A549 (cell line): ENCODE data around the gene SLC1A2.

Source experiments
- CHD2 ChIP-seq: fragments of 150-350 bp; IDR thresholded peaks from 2 replicates; pipeline ENCODE4 v1.6.1; 2014; ENCODE audit warnings: low read length; ENCODE audit not compliant: partially characterized antibody
- CTCF ChIP-seq: fragments of >200 bp; sonication (Bioruptor Twin); formaldehyde crosslinking; IDR thresholded peaks from 3 replicates; pipeline ENCODE4 v1.5.1; 2016
- EP300 ChIP-seq, 2 experiments: fragments of >200 bp; sonication (Bioruptor Twin); formaldehyde crosslinking; IDR thresholded peaks; 2 replicates in 1 of 2; 3 replicates in 1 of 2; pipeline ENCODE4 v1.6.1; 2016 to 2017
- PHF8 ChIP-seq: fragments of 200-600 bp; sonication (generic); IDR thresholded peaks from 2 replicates; pipeline ENCODE4 v1.6.1; 2016; ENCODE audit warnings: low read depth, mild to moderate bottlenecking, antibody characterized with exemption, moderate library complexity, borderline replicate concordance
- POLR2A ChIP-seq: IDR thresholded peaks from 2 replicates; pipeline ENCODE4 v1.6.1; 2012; ENCODE audit warnings: mild to moderate bottlenecking, low read length

GRCh38 chr11:35290876-35291275, 128.5 kb downstream of the SLC1A2 start:
- TF ChIP-seq CTCF: no peak
- no peak for TF ChIP-seq CHD2
- TF ChIP-seq EP300 (IDR thresholded peaks at IDR 0.05): no peak
- no peak for TF ChIP-seq PHF8
- no peak for TF ChIP-seq POLR2A
